Endothelial cell of umbilical vein (primary cell): Measurements from ENCODE around the gene F8. TPM values are rescaled to one million over a fixed set of nuclear protein-coding genes. Genes with fewer than 3 reads are reported as not detected.

Experiments
- BruUV-seq: library from RNA; stranded (reverse); fragments of 400-500 nt; replicated peaks from 2 replicates; lab custom pipeline; 2021; lab: Mats Ljungman, UMichigan
- CTCF ChIA-PET: fragments of 300-600, 350-600 bp; sonication (Branson Sonifier 250); formaldehyde crosslinking; loops from one replicate; lab custom pipeline; 2021; ENCODE audit warnings: antibody characterized with exemption, inconsistent platforms; lab: Charles Lee
- POLR2A ChIA-PET: fragments of 300-600, 350-600 bp; sonication (Branson Sonifier 250); formaldehyde crosslinking; loops from one replicate; lab custom pipeline; 2021; ENCODE audit warnings: antibody characterized with exemption, inconsistent platforms; lab: Charles Lee
- DNase-seq: peaks from one replicate; pipeline ENCODE4 v3.0.0-alpha.2; 2011; ENCODE audit warnings: low read depth, low spot score
- FAIRE-seq: peaks from 2 replicates; lab custom pipeline; 2011; peaks lifted over from hg19 to GRCh38; lab: Jason Lieb, UNC
- H2AFZ ChIP-seq: 2 replicates; pipeline ENCODE4 v1.6.0; 2012; ENCODE audit warnings: low read depth, low read length, control low read depth, inconsistent platforms
- H3K27ac ChIP-seq: 2 replicates; pipeline ENCODE4 v1.5.1; 2011; ENCODE audit warnings: low read depth, mild to moderate bottlenecking, control low read depth, low read length, moderate library complexity; ENCODE audit not compliant: insufficient read depth
- H3K27me3 ChIP-seq, 2 experiments: 2 replicates each; pipeline versions ENCODE4 v1.6.0 to v1.6.1; 2011; ENCODE audit warnings: low read length in 2 of 2, mixed read lengths in 1 of 2; ENCODE audit not compliant: control insufficient read depth in 2 of 2, insufficient read depth in 2 of 2
- H3K36me3 ChIP-seq, 2 experiments: 2 replicates in 1 of 2; 3 replicates in 1 of 2; pipeline ENCODE4 v1.5.1; 2011; ENCODE audit warnings: low read length in 2 of 2, mild to moderate bottlenecking in 1 of 2, moderate library complexity in 1 of 2; ENCODE audit not compliant: control insufficient read depth in 2 of 2, insufficient read depth in 2 of 2; ENCODE audit errors: extremely low read depth in 1 of 2
- H3K4me1 ChIP-seq: 3 replicates; pipeline ENCODE4 v1.5.1; 2011; ENCODE audit warnings: mild to moderate bottlenecking, low read length; ENCODE audit not compliant: control insufficient read depth, insufficient read depth; ENCODE audit errors: extremely low read depth
- H3K4me2 ChIP-seq: 2 replicates; pipeline ENCODE4 v1.6.1; 2011; ENCODE audit warnings: low read length, control low read depth, mixed read lengths; ENCODE audit not compliant: insufficient read depth
- H3K4me3 ChIP-seq, 3 experiments: fragments of 200-600 bp in 1 of 3; sonication (generic), shearing (Covaris generic) in 1 of 3; replicated peaks in 1 of 3; 2 replicates each; pipeline ENCODE4 v1.5.1; 2011 to 2016; ENCODE audit warnings: control low read depth in 3 of 3, low read length in 3 of 3, mild to moderate bottlenecking in 2 of 3, inconsistent platforms in 1 of 3, low read depth in 1 of 3, moderate library complexity in 1 of 3; ENCODE audit not compliant: insufficient read depth in 1 of 3
- H3K79me2 ChIP-seq: 2 replicates; pipeline ENCODE4 v1.6.0; 2012; ENCODE audit warnings: low read length, inconsistent platforms; ENCODE audit not compliant: control insufficient read depth, insufficient read depth
- H3K9ac ChIP-seq: replicated peaks from 2 replicates; pipeline ENCODE3; 2011; ENCODE audit warnings: low read length, control low read depth; ENCODE audit not compliant: insufficient read depth; ENCODE audit errors: extremely low read depth
- H3K9me1 ChIP-seq: replicated peaks from 3 replicates; pipeline ENCODE4 v1.6.0; 2011; ENCODE audit warnings: mild to moderate bottlenecking, low read length; ENCODE audit not compliant: control insufficient read depth, insufficient read depth; ENCODE audit errors: extremely low read depth
- H3K9me3 ChIP-seq: replicated peaks from 2 replicates; pipeline ENCODE4 v1.5.1; 2012; ENCODE audit warnings: low read length, inconsistent platforms; ENCODE audit not compliant: control insufficient read depth, insufficient read depth
- H4K20me1 ChIP-seq: replicated peaks from 2 replicates; pipeline ENCODE3; 2011; ENCODE audit warnings: mild to moderate bottlenecking, low read length; ENCODE audit not compliant: control insufficient read depth, insufficient read depth; ENCODE audit errors: extremely low read depth
- EZH2 ChIP-seq: IDR thresholded peaks from 2 replicates; pipeline ENCODE4 v1.6.1; 2012; ENCODE audit warnings: borderline replicate concordance, low read depth, mild to moderate bottlenecking, moderate library complexity, low read length, inconsistent platforms; ENCODE audit not compliant: severe bottlenecking
- FOS ChIP-seq: IDR thresholded peaks from 2 replicates; pipeline ENCODE4 v1.6.1; 2011; ENCODE audit warnings: mild to moderate bottlenecking, low read length, moderate library complexity, borderline replicate concordance; ENCODE audit not compliant: insufficient read depth
- GATA2 ChIP-seq: IDR thresholded peaks from 2 replicates; pipeline ENCODE4 v1.7.0; 2011; ENCODE audit warnings: low read depth, mild to moderate bottlenecking, moderate library complexity, mixed read lengths, low read length; ENCODE audit not compliant: insufficient read length, insufficient read depth
- JUN ChIP-seq: IDR thresholded peaks from 2 replicates; pipeline ENCODE4 v1.6.1; 2011; ENCODE audit warnings: borderline replicate concordance, low read depth; ENCODE audit not compliant: insufficient read length, insufficient read depth
- MYC ChIP-seq: IDR thresholded peaks from one replicate; pipeline ENCODE4 v1.6.1; 2011; ENCODE audit warnings: mild to moderate bottlenecking, low read depth, low read length
- POLR2A ChIP-seq: IDR thresholded peaks from 2 replicates; pipeline ENCODE4 v1.6.1; 2012; ENCODE audit warnings: low read depth, mild to moderate bottlenecking, control low read depth, low read length
- POLR2AphosphoS5 ChIP-seq: IDR thresholded peaks from 2 replicates; pipeline ENCODE4 v1.6.1; 2012; ENCODE audit warnings: low read depth, mild to moderate bottlenecking, control low read depth, low read length, moderate library complexity; ENCODE audit not compliant: insufficient read depth
- dilution Hi-C: fragments of 300-500 bp; cut with MboI; formaldehyde crosslinking; loops from one replicate; pipeline ENCODE4 v1.15.0; 2019; ENCODE audit warnings: low sequenced_read_pairs; ENCODE audit not compliant: extremely low pct_ligation_motif_present
- intact Hi-C: fragments of 100-400 bp; cut with micrococcal nuclease; formaldehyde crosslinking; loops from one replicate; pipeline ENCODE4 v1.10.0; 2022
- polyA plus RNA-seq, 4 experiments: library from polyadenylated mRNA; depleted of rRNA in 3 of 4; stranded (reverse) in 3 of 4; unstranded in 1 of 4; fragments of >200 nt; gene quantifications; 2 replicates each; pipeline versions ENCODE4 v1.2.1 to v1.2.3, GENCODE V29; 2011 to 2012; ENCODE audit warnings: missing spikeins in 1 of 4
- total RNA-seq: library from RNA; stranded (reverse); gene quantifications from 2 replicates; pipeline ENCODE4 v1.2.3, GENCODE V29; 2021
- TF ChIP-seq, protein P1 (sequence below): IDR thresholded peaks from 2 replicates; pipeline ENCODE4 v1.6.1; 2011; ENCODE audit not compliant: insufficient read depth, insufficient read length
- TF ChIP-seq, protein P2 (sequence below), 2 donors: IDR thresholded peaks; 1 replicate in 1 of 2; 2 replicates in 1 of 2; pipeline ENCODE4 v1.5.1; 2011; ENCODE audit warnings: low read length in 2 of 2, mild to moderate bottlenecking in 2 of 2, moderate library complexity in 2 of 2, control low read depth in 1 of 2, inconsistent platforms in 1 of 2, low read depth in 1 of 2; ENCODE audit not compliant: insufficient read depth in 1 of 2; ENCODE audit errors: extremely low read depth in 1 of 2

F8 gene
- total and polyA plus RNA-seq, 2 donors (not counting 3 experiments of a cell fraction or from before 2014, with no cell fraction given): 0.62 to 1.1 TPM

DNA sequence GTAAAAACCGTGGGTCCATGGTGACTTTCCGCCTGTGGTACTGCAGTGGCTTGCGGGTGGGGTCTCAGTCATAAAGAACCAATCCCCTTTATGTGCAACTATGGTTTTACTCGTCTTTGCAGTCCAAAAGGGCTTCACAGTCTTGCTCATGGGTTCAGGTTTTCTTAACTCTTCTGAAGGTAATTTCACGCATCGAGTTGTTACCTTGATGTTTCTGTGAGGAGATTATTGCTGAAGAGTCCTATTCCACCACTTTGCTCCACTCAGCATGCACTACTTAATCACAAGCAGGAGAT is 41.5 kb downstream of the F8 start:
- POLR2A ChIA-PET: no interaction called here
- no TSS peak for BruUV-seq

More for the DNA sequence above, 41.5 kb downstream of the F8 start:
- Histone ChIP-seq H3K4me2 (no peak overlapping the region), H3K4me3 (no peak overlapping the region), H3K27ac (no peak overlapping the region), H3K27me3 (no peaks in the 10 kb centered on the region), H3K4me1 (peaks cover 3% of the 10 kb centered on the region), H3K79me2 (no peaks in the 10 kb centered on the region), H3K9me3 (no peaks in the 10 kb centered on the region), H2AFZ (peak overlapping the region; percentile 39), H4K20me1 (no peaks in the 10 kb centered on the region), H3K9me1 (no peaks in the 10 kb centered on the region), H3K36me3 (no peaks in the 10 kb centered on the region), H3K9ac (no peak overlapping the region)
- FAIRE-seq: no peak
- dilution Hi-C loops (no loop called here), intact Hi-C loops (loop anchor here (1.0 to 2.0 kb wide), 4 partner anchors 46 to 236 kb away; partner anchors contain the start of genes FUNDC2 and VBP1)
- no peak for TF ChIP-seq FOS
- no peak for TF ChIP-seq POLR2AphosphoS5
- TF ChIP-seq POLR2A: no peak
- TF ChIP-seq MYC: no peak
- TF ChIP-seq EZH2: no peak
- TF ChIP-seq, protein P1, sequence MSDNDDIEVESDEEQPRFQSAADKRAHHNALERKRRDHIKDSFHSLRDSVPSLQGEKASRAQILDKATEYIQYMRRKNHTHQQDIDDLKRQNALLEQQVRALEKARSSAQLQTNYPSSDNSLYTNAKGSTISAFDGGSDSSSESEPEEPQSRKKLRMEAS: no peak
- TF ChIP-seq GATA2: no peak
- TF ChIP-seq, protein P2, sequence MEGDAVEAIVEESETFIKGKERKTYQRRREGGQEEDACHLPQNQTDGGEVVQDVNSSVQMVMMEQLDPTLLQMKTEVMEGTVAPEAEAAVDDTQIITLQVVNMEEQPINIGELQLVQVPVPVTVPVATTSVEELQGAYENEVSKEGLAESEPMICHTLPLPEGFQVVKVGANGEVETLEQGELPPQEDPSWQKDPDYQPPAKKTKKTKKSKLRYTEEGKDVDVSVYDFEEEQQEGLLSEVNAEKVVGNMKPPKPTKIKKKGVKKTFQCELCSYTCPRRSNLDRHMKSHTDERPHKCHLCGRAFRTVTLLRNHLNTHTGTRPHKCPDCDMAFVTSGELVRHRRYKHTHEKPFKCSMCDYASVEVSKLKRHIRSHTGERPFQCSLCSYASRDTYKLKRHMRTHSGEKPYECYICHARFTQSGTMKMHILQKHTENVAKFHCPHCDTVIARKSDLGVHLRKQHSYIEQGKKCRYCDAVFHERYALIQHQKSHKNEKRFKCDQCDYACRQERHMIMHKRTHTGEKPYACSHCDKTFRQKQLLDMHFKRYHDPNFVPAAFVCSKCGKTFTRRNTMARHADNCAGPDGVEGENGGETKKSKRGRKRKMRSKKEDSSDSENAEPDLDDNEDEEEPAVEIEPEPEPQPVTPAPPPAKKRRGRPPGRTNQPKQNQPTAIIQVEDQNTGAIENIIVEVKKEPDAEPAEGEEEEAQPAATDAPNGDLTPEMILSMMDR (IDR thresholded peaks at IDR 0.05; ENCODE audit: extremely low read depth in 1 of 2, insufficient read depth in 1 of 2, low read depth in 1 of 2, low read length in 2 of 2): no peak
- TF ChIP-seq JUN: no peak
- DNase-seq: no peak
- CTCF ChIA-PET: interaction anchor here (1.0 to 4.9 kb wide), 6 partner anchors 45 to 236 kb away, joined by 3 to 22 read pairs (median 8); partner anchors contain the start of genes FUNDC2 and VBP1
